Hematopoietic multipotent progenitor cell treated with erythropoietin and hydrocortisone succinate and interleukin-3 and kit ligand, for 6 days (in vitro differentiated cells): ENCODE measurements around the gene LAMP5.

Experiments
- DNase-seq: peaks from one replicate; pipeline ENCODE4 v3.0.0-alpha.2; 2015

Gene LAMP5

DNA sequence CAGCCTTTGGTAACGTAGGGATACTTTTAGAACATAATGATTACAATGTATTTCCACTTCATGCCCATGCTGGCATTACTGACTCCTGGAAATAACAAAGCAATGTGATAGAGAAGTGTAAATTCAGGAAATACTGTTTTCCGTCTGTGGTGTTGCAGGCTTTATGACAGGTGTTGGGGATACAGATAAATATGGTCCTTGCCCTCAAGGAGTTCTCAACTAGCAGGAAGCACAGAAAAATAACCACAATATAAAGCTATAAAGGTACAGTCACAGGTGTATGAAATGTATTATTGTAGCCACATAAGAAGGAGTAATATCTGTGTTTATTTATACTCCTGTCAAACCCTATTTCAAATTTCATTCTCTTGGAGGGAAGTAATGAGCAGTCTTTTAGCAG lies 12.9 kb upstream of the LAMP5 start:
- no peak for DNase-seq

DNA sequence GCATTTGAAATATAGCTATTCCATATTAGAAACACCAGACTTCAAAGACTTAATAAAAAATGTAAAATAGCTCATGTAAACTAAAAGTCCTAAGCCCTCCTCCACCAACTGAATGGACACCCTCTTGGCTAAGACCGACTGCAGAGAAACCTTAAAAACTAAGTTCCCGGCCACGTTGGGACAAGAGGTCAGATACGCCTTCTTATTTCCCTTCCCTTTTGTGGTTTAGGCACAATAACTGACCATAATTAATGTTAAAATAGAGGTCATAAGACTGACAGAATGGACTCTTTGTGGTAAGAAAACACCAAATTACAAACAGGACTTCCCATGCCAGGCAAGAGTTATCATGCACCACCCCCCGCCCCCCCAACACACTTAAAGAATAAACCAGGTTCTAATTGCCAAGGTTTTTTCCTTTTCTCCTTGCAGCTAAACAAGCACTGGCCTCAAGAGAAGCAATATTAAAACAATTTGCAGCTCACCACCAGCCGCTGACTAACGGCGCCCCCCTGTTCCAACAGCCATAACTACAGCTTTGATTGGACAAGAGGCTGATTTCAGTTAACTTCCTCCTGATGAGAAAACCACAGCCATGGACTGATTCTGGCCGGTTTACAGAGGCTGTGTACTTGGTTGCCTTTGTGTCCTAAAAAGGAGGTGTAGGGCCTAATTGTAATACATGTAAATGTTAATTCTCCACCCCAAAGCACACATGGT lies 10.7 kb upstream of the LAMP5 start:
- peak; percentile 58 for DNase-seq

DNA sequence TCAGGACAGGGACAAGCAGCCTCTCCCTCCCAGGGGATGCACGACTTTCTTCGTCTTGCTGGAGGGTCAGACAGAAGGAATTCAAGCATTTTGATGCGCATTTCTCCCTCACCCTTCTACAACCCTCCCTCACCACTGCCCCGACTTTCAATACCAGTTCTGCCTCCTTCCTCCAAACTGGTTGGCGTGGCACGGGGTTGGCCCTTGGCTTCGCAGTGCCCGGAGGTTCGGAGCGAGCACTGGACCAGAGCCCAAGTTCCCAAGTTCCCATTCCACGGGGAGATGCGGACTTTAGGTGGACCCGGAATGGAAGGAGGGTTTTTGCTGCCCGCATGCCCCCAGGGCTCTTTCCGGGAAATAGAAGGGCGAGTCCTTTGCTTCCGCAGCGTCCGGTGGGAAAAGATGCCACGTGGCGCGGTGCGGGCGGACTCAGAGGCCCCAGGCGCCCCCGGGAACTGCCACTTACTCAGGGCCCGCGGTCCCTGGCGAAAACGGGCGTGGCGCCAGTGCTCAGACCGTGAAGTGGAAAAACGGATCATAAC lies 8.0 kb upstream of the LAMP5 start:
- no peak for DNase-seq

DNA sequence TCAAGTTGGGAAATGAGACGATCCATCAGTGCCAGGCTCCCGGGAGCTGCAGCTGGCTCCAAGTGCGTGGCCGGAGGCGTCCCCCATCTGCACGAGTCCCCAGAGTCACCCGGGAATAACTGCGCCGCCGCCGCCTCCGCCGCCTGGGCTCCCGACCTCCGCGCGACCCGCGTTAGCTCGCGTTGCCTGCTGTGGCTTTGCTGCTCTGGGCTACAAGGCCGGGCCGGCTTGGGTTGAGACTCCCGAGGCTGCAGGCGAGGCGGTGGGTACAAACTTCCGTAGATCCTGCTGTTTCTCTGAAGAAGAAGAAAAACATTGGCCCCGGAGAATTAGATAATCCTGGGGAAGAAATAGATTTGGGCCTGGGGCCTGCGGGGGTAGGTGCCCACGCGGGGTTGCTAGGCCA lies 7.4 kb upstream of the LAMP5 start:
- DNase-seq: no peak

DNA sequence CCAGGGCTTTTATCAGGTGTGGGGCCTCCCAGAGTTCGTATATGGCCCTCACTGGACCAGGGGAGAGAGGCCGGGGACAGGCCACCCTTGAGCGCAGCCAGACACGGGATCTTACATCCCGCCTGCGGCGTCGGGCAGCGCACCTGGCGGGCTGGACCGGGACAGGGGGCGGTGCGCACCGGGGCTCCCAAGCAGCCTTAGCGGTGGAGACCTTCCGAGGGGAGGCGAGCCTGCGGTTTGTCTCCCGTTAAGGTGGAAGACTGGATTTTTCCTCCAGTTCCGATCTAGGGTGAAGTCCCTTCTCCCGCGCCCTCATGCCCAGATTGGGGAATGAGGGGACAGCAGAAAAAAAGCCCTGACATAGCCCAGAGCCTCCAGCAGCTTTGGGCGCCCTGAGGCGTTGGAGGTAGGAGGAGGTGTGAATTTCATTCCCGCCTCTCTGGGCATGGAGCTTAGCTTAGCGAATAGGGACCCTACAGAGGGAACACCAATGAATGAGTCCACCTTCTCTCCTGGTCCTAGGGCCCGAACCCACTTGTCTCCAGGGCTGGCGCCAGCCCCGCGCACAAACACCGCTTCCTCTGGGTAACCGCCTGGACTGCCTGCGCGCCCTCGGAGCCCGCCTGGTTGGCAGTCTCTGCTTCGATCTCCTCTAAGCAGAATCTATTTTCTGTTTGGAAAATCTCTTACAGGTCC lies 6.7 kb upstream of the LAMP5 start:
- no peak for DNase-seq

DNA sequence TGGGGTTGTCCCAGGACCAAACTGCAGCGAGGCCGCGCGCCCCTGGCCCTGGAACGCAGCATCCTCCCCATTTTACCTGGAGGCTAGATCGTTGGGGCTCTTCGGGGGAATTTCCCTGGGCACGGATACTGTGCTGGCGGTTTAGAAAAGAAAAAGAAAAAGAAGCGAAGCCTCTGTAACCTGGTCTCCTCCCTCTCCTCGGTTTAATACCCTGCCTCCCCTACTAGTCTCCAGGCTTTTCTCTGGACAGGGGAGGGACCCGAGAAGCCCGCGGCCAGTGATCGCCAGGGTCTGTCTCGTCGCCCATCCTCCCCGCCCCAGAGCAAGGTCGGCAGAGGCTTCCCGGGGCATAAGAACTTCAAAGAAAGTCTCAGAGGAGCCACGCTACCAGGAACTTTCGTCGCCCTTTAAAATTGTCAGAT lies 6.1 kb upstream of the LAMP5 start:
- DNase-seq: no peak

DNA sequence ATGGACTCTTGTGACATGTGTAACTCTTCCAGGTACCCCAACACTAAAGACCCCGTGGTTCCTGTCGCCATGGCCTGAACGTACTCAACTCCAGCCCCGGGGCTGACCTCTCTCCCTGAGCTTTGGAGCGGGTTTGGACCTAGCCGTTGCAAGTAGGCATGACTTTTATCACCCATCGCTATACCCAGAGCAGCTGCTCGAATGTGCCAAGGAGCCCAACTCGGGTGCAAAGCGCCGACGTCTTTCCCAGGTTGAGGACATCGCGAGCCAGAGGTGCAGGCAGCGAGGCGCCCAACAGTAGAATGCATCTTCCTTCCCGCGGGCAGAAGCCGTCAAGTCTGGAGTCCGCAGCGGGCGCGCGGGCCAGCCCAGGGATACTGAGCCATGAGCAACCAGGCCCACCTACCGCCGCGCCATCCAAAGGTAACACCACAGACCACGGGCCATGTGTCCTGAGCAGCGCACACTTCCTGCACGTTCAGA lies 5.7 kb upstream of the LAMP5 start:
- no peak for DNase-seq

DNA sequence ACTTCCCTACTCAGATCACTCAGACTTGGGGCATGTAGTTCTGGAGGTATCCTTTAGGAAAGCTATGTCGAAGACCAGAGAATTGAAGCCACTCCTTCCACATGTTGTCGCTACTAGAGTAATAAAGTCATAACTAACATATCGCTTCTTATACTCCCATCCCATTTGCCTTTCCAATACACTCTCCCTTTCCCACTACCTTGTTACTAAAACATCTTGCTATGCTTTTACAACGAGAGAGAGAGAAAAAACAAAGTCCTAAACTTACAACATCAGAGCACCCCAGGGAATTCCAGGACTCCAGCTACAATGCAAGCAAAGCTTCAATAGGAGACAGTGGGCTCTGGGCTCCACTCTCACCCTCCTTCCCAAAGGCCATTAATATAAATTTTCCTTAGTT lies 5.1 kb upstream of the LAMP5 start:
- DNase-seq: no peak

DNA sequence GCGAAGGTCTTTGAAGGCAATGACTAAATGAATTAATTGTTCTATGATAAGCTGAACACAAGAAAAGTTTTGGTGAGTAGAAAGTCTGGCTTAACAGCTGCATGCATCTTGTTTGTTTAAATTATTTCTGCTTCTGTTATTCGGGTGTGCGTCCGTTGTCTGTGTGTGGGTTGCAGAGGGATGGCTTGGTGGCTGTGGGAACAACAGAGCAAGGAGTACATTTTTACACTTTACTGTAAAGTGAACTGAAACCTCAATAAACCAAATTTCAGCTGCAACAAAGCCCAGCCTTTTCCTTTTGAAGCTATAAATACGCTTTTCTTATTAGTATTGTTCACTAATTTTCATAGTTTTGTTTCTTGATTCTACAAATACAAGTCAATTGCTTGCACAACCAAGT lies 3.5 kb upstream of the LAMP5 start:
- no peak for DNase-seq

DNA sequence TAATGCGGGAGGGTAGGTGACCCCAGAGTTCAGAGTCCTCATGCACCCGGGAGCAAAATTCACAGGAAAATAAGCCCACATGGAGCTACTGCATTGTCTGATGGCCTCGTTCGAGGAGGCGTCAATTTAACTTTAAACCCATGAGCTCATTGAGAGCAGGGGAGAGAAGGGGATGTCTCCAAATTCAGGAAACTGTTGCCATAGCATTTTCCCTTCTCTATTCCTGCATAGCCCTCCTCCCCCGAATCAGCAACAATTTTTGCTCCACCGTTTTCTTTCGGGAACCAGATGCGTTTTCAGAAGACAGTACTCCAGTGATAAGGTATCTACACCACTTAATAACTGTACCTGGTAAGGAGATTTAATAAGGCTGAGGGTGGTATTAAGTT lies 324 bp upstream of the LAMP5 start:
- no peak for DNase-seq

DNA sequence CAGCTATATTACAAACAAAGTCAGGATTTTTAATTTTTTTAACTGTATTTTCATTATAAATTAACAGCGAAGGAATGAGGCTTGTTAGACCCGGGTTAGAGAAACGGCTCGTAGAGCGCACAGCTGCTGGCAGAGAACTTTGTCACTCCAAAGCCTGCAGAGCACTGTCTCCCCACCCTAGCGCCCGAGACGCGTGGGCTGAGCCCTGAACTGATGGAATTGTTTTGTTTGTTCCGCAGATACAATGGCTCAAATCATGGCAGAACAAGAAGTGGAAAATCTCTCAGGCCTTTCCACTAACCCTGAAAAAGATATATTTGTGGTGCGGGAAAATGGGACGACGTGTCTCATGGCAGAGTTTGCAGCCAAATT lies 810 bp downstream of the LAMP5 start:
- no peak for DNase-seq

DNA sequence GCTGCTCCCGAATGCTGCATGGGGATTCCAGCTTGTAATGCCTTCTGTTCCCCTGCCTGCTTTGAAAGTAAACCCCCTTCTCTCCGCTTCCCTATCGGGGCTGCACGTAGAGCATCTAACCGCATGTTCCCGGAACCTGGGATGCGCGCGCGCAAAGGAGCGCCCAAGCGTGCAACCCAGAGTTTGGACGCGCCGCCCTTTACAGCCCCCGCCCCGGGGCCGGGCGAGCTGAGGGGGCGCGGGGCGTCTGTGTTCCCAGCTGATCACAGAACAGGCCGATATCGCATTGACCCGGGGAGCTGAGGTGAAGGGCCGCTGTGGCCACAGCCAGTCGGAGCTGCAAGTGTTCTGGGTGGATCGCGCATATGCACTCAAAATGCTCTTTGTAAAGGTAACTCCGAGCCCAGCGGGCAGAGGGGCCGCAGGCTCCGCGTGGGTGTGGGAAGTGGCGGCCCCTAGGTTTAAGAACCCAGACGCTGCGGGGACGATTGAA lies 1.4 kb downstream of the LAMP5 start:
- DNase-seq: no peak

DNA sequence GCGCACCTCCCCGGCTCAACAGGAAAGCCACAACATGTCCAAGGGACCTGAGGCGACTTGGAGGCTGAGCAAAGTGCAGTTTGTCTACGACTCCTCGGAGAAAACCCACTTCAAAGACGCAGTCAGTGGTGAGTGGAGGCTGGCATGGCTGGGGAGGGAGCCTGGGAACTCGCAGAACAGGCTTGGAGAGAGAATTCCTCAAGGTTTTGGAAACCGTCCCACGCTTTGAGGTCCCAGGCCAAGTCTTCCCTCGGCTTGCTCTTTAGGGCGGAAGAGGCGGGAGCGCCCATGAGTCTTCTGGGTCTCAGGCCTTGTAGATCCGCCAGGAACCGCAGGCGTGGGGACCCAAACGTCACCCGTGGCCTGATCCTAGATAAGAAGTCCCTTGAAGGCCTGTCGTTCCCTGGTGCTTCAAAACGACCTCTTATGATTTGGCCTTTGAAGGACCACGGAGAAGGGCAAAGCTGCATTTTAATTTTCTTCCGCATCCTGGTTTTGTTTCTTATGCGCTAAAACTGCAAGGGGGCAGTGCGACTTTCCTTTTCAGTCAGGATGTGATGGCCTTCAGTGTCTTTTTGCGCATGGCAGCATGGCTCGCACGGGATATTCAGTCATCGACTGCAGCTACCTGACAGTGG lies 2.0 kb downstream of the LAMP5 start:
- no peak for DNase-seq

DNA sequence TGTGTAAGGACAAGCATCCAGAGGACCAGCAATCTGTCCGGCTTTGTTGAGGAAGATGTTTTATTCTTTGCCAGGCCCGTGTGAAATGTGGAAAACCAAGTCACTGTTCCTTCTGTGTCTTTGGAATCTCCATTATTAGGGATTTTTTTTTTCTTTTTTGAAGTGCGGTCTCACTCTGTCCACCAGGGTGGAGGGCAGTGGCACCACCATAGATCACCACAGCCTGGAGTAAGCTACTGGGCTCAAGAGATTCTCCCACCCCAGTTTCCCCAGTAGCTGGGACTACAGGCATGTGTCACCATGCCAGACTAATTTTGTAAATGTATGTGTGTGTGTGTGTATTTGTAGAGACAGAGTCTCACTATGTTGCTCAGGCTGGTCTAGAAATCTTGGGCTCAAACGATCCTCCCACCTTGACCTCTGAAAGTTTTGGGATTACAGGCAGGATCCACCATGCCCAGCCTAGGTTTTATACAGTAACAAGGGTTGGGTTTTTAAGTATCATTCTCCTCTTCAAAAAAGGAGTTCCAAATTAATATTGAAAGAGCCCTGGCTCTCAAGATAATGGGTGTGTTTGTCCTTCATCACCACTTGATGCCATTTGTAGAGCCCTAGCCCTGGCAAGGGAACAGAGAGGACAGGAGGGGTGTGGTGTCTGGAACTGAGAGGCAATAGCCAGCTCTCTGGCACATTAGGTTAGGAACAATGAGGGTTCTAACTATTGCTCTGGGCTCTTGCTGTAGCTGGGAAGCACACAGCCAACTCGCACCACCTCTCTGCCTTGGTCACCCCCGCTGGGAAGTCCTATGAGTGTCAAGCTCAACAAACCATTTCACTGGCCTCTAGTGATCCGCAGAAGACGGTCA lies 3.1 kb downstream of the LAMP5 start:
- DNase-seq: no peak

DNA sequence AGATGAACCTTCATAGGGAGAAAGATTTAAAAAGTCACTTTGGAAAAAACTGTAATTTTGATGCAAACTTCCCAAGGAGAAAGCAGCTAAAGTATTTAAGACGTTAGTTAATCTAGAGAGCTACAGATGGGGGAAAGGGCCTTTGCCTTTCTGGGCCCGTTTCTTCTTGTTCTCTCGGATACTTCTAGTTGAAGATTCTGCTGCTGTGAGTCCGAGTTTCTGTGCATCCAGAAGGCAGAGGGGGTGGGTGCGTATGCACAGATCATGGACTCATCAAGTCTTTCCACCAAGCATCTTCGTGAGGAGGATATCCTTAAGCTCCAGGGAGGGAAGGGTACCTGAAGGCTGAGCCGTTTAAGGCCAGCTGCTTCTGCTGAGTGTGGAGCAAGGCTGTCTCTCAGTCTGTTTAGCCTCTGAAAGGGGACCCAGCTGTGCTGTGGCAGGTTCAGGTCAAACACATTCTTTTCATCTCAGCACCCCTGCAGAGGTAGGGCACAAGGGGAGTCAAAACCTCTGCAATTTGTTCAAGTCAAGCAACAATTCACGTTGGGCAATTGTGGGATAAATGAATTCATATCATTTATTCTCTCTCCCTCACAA lies 4.3 kb downstream of the LAMP5 start:
- DNase-seq: no peak

DNA sequence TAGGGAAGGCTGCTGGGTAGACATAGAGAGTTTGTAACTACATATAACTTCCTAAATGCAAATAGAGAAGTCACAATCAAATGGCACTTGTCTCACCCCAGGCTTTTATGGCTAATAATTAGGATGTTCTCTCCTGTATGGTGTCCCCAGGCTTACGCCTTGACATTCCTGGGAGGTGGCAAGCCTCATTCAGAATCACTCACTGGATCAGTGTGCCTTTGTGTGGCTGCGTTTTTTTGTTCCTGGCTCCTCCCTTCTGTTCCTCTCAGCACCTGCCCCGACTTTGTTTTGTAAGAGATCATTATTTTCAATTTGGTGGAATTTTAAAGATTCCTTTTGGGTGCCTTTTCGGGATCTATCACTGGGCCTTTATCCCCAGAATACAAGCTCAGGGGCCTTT lies 5.7 kb downstream of the LAMP5 start:
- DNase-seq: no peak

DNA sequence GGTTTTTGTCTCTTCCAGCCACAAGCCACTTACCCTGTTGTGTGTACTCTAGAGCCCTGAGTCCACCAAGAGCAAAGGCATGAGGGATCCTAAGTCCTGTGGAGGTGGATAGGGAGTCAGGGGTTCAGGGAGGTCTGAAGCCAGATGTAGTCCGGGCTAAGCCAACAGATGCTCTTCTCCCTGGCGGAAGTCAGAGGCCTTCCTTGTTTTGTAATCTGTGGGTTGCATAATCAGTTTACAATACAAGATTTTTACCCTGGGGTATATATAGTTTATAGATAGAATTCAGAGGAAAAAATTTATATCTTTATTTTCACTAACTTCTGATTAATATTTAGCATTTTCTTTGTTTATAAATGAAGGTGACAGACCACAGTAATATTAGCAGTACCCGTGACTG lies 9.2 kb downstream of the LAMP5 start:
- DNase-seq: no peak

DNA sequence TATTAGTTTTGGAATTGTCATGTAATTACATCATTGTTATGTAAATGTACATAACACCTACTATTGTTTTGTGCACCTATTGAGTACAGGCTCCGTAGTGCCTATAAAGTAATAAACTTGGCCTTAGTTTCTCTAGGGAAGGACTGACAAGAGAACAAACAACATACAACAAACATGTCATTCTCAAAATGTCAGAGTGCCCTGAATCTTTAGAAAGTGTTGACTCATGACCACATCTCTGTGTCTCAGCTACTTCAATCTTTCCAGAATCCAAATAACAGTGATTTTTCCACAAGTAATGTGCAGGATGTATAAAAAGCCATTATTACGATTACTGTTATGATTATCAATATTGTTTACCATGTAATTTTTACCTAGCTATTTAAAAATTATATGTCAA lies 17.2 kb downstream of the LAMP5 start:
- no peak for DNase-seq

DNA sequence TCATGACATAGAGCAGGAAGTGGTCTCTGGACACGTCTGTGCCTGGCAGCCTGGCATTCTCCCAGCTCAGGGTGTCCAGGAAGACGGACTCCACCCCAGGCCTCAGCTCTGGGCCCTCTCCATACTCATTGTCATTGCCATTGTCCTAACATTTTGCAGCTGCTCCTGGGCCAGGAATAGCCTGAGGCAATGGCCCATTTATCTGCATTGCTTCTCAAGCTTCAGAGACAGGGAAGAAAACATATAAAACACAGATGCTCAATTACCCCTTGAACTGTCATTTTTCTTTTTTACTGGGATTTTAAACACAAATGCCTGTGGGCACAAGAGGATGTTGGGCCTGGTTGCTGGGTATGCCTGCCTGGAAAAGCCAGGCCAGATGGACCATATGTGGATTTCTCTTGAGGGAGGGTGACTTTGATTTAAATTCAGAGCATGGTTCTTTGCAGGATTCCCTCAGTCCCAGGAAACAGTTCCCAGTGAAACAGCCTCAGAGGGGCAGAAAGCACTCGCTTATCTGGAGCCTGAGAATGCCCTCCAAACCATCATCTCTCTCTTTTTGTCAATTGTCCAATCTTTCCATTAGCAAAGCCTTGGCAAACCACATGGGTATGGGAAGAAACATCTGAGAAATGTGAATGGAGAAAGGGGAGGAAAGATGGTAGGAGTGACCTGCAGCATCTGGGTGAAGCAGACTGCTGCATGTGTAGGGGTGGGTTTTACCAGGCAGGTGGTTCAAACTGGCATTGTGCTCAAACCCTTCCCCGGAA lies 17.9 kb downstream of the LAMP5 start:
- no peak for DNase-seq

DNA sequence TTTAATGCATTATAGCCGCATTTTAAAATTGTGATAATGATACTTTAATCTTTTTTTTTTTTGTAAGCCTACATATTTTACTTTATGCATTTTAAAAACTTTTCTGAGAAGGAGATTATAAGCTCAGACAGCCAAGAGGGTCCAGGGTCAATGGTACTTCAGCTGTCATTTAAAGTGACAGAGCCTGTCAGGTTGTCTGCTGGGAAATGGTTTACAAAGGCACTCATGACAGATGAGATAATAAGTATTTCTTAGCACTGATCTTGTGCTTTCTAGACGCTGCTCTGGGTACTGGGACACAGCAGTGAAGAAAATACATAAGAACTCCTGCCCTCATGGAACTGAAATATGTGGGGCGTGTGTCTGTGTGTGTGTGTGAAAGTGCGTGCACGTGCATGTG lies 19.6 kb downstream of the LAMP5 start:
- no peak for DNase-seq

DNA sequence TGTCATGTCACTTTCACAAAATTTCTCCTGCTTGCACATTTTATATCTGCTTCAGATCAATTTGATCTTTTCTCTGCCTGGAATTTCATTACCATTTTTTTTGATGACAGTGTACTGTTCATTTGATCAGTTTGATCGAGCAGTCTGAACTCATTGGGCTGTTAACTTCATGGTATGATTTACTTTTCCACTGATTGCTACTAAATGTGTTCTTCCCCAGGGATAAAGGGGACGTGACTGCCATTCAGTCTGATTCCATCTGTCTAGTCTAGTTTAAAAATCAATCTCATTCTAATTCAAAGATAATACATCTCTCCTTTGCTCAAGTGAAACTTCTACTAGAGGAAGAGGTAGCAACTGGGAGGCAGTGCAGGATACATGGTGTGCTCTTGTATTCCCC lies 21.1 kb downstream of the LAMP5 start:
- DNase-seq: no peak

DNA sequence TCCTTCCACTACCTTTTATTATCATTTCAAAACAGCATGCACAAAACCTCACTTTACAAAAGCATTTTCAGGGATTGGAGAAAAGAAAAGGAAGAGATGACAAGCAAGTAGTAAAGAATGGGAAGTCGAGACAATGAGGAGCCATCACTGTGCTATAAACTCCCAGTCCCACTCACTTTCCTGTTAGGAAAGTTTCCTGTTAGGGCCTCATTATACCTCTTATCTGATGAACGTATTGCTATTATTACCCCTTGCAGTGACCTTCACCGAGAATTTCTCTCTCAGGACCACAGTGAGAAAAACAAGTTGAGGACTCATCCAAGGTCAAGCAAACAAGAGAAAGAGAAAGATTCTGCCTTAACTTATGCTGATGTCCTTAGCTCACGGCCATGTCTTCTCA lies 28.8 kb downstream of the LAMP5 start:
- no peak for DNase-seq
